K562 (cell line): ENCODE data around the gene FOXP4. TPM values are rescaled to one million over a fixed set of nuclear protein-coding genes. Genes with fewer than 3 reads are reported as not detected.

Experiments
- BRD9 ChIP-seq: fragments of 450-650 bp; IDR thresholded peaks from 2 replicates; pipeline ENCODE4 v1.6.1; 2018; ENCODE audit warnings: low read depth; ENCODE audit not compliant: partially characterized antibody
- E2F8 ChIP-seq: fragments of 450-650 bp; IDR thresholded peaks from 2 replicates; pipeline ENCODE4 v1.7.1; 2018; ENCODE audit warnings: mild to moderate bottlenecking, low read depth; ENCODE audit not compliant: partially characterized antibody
- HDAC2 ChIP-seq: fragments of 450-650 bp; IDR thresholded peaks from 2 replicates; pipeline ENCODE4 v1.6.1; 2016; ENCODE audit warnings: mild to moderate bottlenecking
- MTA1 ChIP-seq: fragments of 450-650 bp; IDR thresholded peaks from 2 replicates; pipeline ENCODE4 v1.6.1; 2017; ENCODE audit warnings: borderline replicate concordance
- NR3C1 ChIP-seq: sonication (generic); formaldehyde crosslinking; IDR thresholded peaks from 2 replicates; pipeline ENCODE4 v1.8.1; 2022; ENCODE audit warnings: missing genetic modification reagents
- SMARCA4 ChIP-seq: fragments of 450-650 bp; IDR thresholded peaks from 2 replicates; pipeline ENCODE4 v1.6.1; 2016
- SUPT5H ChIP-seq: fragments of 450-650 bp; IDR thresholded peaks from 2 replicates; pipeline ENCODE4 v1.6.1; 2016
- ZNF3 ChIP-seq: fragments of 250-450 bp; sonication (Bioruptor Pico); IDR thresholded peaks from 2 replicates; pipeline ENCODE4 v1.5.0; 2021; ENCODE audit warnings: mild to moderate bottlenecking, moderate library complexity
- ZNF431 ChIP-seq: sonication (generic); formaldehyde crosslinking; IDR thresholded peaks from 2 replicates; pipeline ENCODE4 v1.8.0; 2022; ENCODE audit warnings: mild to moderate bottlenecking, missing genetic modification reagents
- ZNF511 ChIP-seq: sonication (generic); formaldehyde crosslinking; IDR thresholded peaks from 2 replicates; pipeline ENCODE4 v1.8.0; 2022; ENCODE audit warnings: mild to moderate bottlenecking, missing genetic modification reagents
- polyA plus RNA-seq, 8 experiments: library from polyadenylated mRNA; depleted of rRNA in 4 of 8; stranded (reverse) in 5 of 8; unstranded in 3 of 8; fragments of >200 nt; fragmentation: Nextera tagmentation in 2 of 8; fragmentation: Illumina TruSeq in 1 of 8; extraction: Ambion mirVana in 2 of 8; extraction: Trizol in 1 of 8; gene quantifications; 2 replicates each; pipeline versions ENCODE4 v1.2.1 to v1.2.3, GENCODE V29; 2011 to 2014; ENCODE audit warnings: inconsistent platforms in 1 of 8, missing spikeins in 1 of 8
- total RNA-seq, 7 experiments: library from RNA; depleted of rRNA in 6 of 7; stranded (reverse); fragments of >200 nt in 6 of 7; fragmentation: Illumina TruSeq in 2 of 7; extraction: Trizol in 2 of 7; gene quantifications; 2 replicates each; pipeline versions ENCODE4 v1.2.1 to v1.2.3, GENCODE V29; 2011 to 2021; ENCODE audit warnings: low replicate concordance in 1 of 7
- TF ChIP-seq, protein P1 (sequence below): conservative IDR thresholded peaks from 2 replicates; pipeline ENCODE4 v1.6.1; 2011; ENCODE audit warnings: low read depth, mild to moderate bottlenecking, low read length; ENCODE audit not compliant: control insufficient read depth
- TF ChIP-seq, protein P2 (sequence below): fragments of 450-650 bp; IDR thresholded peaks from 2 replicates; pipeline ENCODE4 v1.6.1; 2017; ENCODE audit warnings: antibody characterized with exemption, mild to moderate bottlenecking
- TF ChIP-seq, protein P3 (sequence below), 2 experiments: fragments of 450-650 bp; IDR thresholded peaks; 2 replicates each; pipeline ENCODE4 v1.6.1; 2018; ENCODE audit warnings: mild to moderate bottlenecking in 2 of 2, low read depth in 1 of 2; ENCODE audit not compliant: partially characterized antibody in 2 of 2

Gene FOXP4
- total and polyA plus RNA-seq, 9 of the 15 experiments (the other 6 are each of a cell fraction or from before 2014, with no cell fraction given): 0.11 to 29.4 (median 2.3) TPM

- peak; percentile 74 for TF ChIP-seq E2F8
- TF ChIP-seq SUPT5H: peak; percentile 58
- TF ChIP-seq HDAC2: peak; percentile 98
- TF ChIP-seq, protein P1, sequence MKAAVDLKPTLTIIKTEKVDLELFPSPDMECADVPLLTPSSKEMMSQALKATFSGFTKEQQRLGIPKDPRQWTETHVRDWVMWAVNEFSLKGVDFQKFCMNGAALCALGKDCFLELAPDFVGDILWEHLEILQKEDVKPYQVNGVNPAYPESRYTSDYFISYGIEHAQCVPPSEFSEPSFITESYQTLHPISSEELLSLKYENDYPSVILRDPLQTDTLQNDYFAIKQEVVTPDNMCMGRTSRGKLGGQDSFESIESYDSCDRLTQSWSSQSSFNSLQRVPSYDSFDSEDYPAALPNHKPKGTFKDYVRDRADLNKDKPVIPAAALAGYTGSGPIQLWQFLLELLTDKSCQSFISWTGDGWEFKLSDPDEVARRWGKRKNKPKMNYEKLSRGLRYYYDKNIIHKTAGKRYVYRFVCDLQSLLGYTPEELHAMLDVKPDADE: 0 out of 2 replicates have a peak, but pooled peaks have one; percentile 15
- no peak for TF ChIP-seq ZNF3 (CRISPR knock-in tag)
- TF ChIP-seq, protein P2, sequence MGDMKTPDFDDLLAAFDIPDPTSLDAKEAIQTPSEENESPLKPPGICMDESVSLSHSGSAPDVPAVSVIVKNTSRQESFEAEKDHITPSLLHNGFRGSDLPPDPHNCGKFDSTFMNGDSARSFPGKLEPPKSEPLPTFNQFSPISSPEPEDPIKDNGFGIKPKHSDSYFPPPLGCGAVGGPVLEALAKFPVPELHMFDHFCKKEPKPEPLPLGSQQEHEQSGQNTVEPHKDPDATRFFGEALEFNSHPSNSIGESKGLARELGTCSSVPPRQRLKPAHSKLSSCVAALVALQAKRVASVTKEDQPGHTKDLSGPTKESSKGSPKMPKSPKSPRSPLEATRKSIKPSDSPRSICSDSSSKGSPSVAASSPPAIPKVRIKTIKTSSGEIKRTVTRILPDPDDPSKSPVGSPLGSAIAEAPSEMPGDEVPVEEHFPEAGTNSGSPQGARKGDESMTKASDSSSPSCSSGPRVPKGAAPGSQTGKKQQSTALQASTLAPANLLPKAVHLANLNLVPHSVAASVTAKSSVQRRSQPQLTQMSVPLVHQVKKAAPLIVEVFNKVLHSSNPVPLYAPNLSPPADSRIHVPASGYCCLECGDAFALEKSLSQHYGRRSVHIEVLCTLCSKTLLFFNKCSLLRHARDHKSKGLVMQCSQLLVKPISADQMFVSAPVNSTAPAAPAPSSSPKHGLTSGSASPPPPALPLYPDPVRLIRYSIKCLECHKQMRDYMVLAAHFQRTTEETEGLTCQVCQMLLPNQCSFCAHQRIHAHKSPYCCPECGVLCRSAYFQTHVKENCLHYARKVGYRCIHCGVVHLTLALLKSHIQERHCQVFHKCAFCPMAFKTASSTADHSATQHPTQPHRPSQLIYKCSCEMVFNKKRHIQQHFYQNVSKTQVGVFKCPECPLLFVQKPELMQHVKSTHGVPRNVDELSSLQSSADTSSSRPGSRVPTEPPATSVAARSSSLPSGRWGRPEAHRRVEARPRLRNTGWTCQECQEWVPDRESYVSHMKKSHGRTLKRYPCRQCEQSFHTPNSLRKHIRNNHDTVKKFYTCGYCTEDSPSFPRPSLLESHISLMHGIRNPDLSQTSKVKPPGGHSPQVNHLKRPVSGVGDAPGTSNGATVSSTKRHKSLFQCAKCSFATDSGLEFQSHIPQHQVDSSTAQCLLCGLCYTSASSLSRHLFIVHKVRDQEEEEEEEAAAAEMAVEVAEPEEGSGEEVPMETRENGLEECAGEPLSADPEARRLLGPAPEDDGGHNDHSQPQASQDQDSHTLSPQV: peak; percentile 49; the same call in 1 of the 2 replicates
- peak; percentile 56; the same call in 1 of the 2 replicates for TF ChIP-seq ZNF431 (CRISPR knock-in tag)
- TF ChIP-seq SMARCA4: peak; percentile 48; the same call in 1 of the 2 replicates
- no peak for TF ChIP-seq BRD9
- TF ChIP-seq, protein P3, sequence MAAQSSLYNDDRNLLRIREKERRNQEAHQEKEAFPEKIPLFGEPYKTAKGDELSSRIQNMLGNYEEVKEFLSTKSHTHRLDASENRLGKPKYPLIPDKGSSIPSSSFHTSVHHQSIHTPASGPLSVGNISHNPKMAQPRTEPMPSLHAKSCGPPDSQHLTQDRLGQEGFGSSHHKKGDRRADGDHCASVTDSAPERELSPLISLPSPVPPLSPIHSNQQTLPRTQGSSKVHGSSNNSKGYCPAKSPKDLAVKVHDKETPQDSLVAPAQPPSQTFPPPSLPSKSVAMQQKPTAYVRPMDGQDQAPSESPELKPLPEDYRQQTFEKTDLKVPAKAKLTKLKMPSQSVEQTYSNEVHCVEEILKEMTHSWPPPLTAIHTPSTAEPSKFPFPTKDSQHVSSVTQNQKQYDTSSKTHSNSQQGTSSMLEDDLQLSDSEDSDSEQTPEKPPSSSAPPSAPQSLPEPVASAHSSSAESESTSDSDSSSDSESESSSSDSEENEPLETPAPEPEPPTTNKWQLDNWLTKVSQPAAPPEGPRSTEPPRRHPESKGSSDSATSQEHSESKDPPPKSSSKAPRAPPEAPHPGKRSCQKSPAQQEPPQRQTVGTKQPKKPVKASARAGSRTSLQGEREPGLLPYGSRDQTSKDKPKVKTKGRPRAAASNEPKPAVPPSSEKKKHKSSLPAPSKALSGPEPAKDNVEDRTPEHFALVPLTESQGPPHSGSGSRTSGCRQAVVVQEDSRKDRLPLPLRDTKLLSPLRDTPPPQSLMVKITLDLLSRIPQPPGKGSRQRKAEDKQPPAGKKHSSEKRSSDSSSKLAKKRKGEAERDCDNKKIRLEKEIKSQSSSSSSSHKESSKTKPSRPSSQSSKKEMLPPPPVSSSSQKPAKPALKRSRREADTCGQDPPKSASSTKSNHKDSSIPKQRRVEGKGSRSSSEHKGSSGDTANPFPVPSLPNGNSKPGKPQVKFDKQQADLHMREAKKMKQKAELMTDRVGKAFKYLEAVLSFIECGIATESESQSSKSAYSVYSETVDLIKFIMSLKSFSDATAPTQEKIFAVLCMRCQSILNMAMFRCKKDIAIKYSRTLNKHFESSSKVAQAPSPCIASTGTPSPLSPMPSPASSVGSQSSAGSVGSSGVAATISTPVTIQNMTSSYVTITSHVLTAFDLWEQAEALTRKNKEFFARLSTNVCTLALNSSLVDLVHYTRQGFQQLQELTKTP (IDR thresholded peaks at IDR 0.05; ENCODE audit: low read depth in 1 of 2, partially characterized antibody in 2 of 2): peak in 1 of 2 experiments; percentile 98
- peak; percentile 23; the same call in 1 of the 2 replicates for TF ChIP-seq MTA1
- TF ChIP-seq ZNF511: 0 out of 2 replicates have a peak, but pooled peaks have one; percentile 29
- no peak for TF ChIP-seq NR3C1
Measured at GRCh38 chr6:41545703-41546474, at the start of gene FOXP4 (continued).
